Panc1 (cell line): ENCODE data around the gene PRPS2.

ENCODE experiments used
- SIN3A ChIP-seq: IDR thresholded peaks from 2 replicates; pipeline ENCODE4 v1.6.1; 2012; ENCODE audit warnings: low read depth, mild to moderate bottlenecking, low read length, moderate library complexity, borderline replicate concordance; ENCODE audit not compliant: insufficient read depth
- TCF7L2 ChIP-seq: IDR thresholded peaks from 2 replicates; pipeline ENCODE4 v1.6.1; 2011; ENCODE audit warnings: mild to moderate bottlenecking, low read depth, low read length, inconsistent platforms
- TF ChIP-seq, protein P1 (sequence below): fragments of 450-650 bp; IDR thresholded peaks from 2 replicates; pipeline ENCODE4 v1.5.1; 2017; ENCODE audit warnings: mild to moderate bottlenecking

DNA sequence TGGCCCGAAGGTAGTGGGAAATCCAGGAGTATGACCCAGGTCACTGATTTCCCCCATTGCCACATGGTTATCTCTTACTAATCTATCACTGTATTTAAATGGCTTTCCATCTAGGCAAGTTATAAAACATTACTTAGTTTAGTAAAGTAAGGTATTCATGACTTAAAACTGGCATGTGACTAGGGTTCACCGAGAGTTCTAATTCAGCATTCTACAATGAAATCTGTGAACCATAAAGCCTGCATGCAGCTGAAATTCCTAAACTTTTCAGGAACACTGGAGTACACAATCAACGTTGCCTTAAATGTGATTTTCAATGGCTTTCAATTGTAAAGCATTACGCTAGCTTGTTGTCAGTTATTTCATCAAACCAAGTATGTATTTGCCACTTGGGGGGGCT, 22.7 kb upstream of the PRPS2 start:
- TF ChIP-seq, protein P1, sequence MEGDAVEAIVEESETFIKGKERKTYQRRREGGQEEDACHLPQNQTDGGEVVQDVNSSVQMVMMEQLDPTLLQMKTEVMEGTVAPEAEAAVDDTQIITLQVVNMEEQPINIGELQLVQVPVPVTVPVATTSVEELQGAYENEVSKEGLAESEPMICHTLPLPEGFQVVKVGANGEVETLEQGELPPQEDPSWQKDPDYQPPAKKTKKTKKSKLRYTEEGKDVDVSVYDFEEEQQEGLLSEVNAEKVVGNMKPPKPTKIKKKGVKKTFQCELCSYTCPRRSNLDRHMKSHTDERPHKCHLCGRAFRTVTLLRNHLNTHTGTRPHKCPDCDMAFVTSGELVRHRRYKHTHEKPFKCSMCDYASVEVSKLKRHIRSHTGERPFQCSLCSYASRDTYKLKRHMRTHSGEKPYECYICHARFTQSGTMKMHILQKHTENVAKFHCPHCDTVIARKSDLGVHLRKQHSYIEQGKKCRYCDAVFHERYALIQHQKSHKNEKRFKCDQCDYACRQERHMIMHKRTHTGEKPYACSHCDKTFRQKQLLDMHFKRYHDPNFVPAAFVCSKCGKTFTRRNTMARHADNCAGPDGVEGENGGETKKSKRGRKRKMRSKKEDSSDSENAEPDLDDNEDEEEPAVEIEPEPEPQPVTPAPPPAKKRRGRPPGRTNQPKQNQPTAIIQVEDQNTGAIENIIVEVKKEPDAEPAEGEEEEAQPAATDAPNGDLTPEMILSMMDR, result no peak
- no peak for TF ChIP-seq TCF7L2
- no peak for TF ChIP-seq SIN3A
